Amygdala (tissue), 56 donors: ENCODE data around the gene GDNF.
A peak's percentile ranks its signal among the peaks of the same experiment; 100 is the strongest.

Experiments used
- DNase-seq, 56 donors: peaks; one replicate each; lab custom pipeline; 2025; lab: John Stamatoyannopoulos, UW

Gene GDNF

GRCh38 chr5:37849641-37850040, 9.8 kb upstream of the GDNF start:
- DNase-seq: no peak

GRCh38 chr5:37847978-37848425, 8.2 kb upstream of the GDNF start:
- no peak for DNase-seq

GRCh38 chr5:37846786-37847310, 7.0 kb upstream of the GDNF start:
- DNase-seq: no peak

GRCh38 chr5:37844009-37844408, 4.2 kb upstream of the GDNF start:
- no peak for DNase-seq

GRCh38 chr5:37842048-37842447, 2.2 kb upstream of the GDNF start:
- no peak for DNase-seq

- DNase-seq: no peak
Observed at GRCh38 chr5:37841203-37841602, 1.4 kb upstream of the GDNF start.

GRCh38 chr5:37840053-37841034, 503 bp upstream of the GDNF start:
- peak in 24 of 56 donors; percentile 13 to 75 (median 42) for DNase-seq

GRCh38 chr5:37838933-37839341, 904 bp downstream of the GDNF start:
- no peak for DNase-seq

- DNase-seq: peak in 22 of 56 donors; percentile 7 to 46 (median 22)
Observed at GRCh38 chr5:37838152-37838932, 1.5 kb downstream of the GDNF start.

GRCh38 chr5:37837414-37838032, 2.3 kb downstream of the GDNF start:
- DNase-seq: peak in 53 of 56 donors; percentile 18 to 86 (median 60)

GRCh38 chr5:37836592-37837413, 3.0 kb downstream of the GDNF start:
- DNase-seq: peak in 15 of 56 donors; percentile 20 to 48 (median 30)

- peak in 1 of 56 donors; percentile 36 for DNase-seq
Observed at GRCh38 chr5:37836235-37836591, 3.6 kb downstream of the GDNF start.

GRCh38 chr5:37835380-37835973, 4.4 kb downstream of the GDNF start:
- no peak for DNase-seq

GRCh38 chr5:37834542-37835379, 5.1 kb downstream of the GDNF start:
- DNase-seq: peak in 9 of 56 donors; percentile 12 to 53 (median 19)

- peak in 1 of 56 donors; percentile 37 for DNase-seq
Observed at GRCh38 chr5:37833990-37834389, 5.9 kb downstream of the GDNF start.

GRCh38 chr5:37831821-37832534, 7.9 kb downstream of the GDNF start:
- no peak for DNase-seq

- no peak for DNase-seq
Observed at GRCh38 chr5:37830348-37830747, 9.5 kb downstream of the GDNF start.
